AG08395 (cell line): ENCODE results near the gene DLX6.
"Not testable (repeated sequence)": the region's sequence is repeated elsewhere in the genome, so short reads cannot be mapped to it uniquely, and the experiment has no call there.

Experiments
- DNase-seq: peaks from one replicate; pipeline ENCODE4 v3.0.0; 2012; ENCODE audit warnings: mixed read lengths, low spot score

The DLX6 gene

DNA sequence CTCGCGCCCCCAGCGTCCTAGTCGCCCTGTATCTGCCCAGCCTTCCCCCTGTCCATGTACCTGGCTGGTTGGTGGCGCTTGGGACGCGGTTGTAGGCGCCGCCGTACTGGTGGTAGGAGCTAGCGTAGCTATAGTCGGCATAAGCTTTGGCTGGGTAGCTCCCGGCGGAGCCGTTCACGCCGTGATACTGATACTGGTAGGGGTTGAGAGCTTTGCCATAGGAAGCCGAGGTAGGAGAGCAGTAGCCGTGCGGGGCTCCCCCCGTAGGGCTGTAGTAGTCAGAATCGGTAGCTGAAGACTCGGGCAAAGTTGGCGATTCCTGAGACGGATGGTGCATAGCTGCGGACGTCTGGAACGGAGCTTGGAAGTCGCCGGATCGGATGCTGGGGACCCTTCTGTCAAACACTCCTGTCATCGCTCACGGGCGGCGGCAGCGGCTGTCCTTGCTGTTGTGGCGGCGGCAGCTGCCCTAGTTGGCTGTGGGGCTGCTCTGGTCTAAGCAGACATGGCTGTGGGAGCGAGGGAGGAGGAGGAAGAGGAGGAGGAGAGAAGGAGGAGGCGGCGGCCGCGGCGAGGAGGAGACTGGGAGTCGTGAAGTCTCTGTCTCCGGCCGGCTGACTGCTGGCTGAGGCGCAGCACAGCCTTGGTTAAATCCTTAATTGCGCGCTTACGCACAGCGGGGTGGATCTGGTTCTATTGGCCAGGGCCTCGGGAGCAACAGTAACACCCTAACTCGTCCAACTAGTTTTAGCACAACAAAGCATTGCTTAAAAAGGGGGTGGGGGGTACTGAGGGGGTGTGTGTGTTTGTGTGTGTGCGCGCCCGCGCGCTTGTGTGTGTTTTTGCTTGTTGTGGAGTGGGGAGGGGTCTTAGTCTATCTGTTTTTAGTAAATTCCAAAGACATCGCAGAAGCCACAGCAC lies 19.1 kb downstream of the DLX6 start, which contains the start of gene DLX5:
Gene DLX5, minus strand, starts transcription at position 623 of the 921 bp plus-strand sequence. Its CDS starts 208 bp downstream, at position 415.
- DNase-seq, result peak; percentile 31

DNA sequence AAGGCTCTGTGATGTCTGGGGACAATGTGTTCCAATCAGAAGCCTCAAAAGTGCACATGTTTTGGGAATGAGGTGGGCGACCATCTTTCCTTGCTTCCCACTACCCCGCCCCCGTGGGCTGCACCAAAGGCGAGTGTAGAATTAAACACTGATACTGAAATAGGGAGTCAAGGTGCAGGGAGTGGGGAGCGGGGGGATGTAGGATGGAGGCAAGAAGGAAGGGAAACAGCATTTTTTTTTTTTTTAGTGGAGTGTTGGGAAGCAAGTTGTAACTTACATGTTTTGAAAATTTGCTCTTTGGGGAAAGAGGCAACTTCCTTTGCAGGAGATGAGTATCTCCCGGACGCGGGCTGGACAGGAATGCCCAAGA lies 19.8 kb downstream of the DLX6 start:
- no peak for DNase-seq

DNA sequence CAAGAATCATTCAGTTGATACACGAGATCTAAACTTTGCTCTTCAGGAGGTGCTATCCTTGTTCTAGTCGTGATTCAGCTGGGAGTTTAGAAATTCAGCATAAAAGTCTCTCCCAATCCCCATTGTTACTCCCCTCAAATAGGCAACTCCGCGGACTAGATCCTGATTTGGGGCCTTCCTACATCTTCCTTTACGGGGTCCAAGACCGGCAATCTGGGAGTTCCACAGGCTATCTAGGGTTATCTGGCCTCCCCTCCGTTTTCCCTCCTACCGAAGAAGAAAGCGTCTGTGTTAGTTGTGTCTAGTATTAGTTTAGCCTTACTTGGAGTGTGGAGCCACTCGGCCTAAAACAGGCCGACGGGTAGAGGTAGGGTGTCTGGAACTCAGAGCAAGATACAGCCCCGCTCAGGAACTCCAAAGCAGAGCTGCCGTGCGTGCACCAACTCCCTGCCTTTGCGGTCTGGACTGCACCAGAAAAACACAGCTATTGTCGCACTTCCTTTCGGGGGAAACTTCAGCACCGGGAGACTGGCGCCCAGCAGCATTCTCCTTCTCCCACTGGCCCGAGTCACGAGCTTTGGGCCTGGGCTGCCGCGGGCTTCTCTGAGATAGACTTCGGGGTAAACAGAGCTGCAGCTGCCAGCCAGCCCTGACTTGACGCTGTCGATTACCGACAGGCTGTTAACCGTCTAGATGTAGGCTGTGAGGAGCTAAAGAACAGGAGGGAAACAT lies 20.8 kb downstream of the DLX6 start:
- peak; percentile 33 for DNase-seq

DNA sequence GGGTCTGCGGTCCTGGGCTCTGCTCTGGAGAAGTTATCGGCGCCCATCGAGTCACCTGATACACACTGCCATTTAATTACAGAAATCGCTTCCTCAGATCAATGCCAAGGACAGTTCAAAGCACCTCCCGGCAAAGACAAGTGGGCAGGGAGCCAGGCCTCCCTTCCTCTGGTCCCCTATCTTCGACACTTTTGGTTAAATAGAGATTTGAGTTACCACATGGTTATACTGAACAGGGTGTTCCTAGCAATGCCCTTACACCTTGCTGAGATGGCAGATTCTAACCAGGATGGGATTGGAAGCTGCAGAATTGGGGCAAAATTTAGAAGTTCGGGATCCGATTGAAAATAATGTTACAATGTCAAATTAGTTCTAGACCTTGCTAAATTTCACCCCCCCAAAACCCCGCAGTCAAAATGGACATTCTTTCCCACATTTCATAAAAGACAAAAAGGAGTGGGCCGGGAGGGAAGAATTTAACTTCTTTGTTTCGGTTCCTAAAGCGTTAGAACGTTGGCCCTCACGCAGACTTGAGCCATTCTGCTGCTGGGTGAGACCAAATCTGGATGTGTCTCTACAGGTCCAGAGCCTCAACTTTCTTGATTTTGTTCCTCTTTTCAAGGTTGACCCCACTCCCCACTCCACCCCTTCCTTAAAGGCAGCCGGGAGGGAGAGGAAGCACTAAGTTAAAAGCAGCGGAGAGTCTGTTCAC lies 21.5 kb downstream of the DLX6 start:
- no peak for DNase-seq

DNA sequence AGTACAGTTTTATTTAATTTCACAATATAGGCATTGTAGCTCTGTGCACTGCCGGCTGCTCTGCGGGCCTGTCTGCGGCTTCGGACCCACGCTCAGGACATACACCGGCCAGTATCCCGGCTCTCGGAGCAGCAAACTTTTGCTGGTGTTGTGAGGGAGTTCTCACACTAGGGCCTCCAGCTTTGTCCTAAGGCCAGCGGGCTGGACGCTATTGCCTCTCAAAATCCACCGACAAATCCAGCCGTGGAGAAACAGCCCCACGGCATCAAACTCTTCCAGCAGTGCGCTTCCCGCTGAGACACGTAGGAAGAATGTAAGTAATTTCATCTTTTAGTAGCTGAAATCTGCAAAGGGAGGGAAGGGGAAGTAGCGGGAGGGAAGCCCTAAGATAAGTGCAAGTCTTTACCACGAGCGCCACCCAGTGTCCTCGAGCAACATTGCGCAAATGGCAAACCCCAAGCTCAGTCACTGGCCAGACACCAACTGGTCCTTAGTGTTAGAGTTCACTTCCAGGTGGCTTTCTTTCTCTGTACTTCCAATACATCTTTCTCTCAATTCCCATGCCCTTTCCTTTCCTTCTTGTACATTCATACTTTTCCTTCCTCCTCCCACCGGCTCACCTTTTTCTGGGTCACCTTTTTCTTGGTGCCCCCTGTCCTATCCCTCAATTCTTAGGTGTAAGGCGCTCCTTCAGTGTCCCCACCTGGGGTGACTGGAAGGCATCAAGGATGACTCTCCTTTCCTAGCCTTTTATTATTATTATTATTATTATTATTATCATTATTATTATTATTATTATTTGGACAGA lies 22.3 kb downstream of the DLX6 start:
- peak; percentile 88 for DNase-seq

DNA sequence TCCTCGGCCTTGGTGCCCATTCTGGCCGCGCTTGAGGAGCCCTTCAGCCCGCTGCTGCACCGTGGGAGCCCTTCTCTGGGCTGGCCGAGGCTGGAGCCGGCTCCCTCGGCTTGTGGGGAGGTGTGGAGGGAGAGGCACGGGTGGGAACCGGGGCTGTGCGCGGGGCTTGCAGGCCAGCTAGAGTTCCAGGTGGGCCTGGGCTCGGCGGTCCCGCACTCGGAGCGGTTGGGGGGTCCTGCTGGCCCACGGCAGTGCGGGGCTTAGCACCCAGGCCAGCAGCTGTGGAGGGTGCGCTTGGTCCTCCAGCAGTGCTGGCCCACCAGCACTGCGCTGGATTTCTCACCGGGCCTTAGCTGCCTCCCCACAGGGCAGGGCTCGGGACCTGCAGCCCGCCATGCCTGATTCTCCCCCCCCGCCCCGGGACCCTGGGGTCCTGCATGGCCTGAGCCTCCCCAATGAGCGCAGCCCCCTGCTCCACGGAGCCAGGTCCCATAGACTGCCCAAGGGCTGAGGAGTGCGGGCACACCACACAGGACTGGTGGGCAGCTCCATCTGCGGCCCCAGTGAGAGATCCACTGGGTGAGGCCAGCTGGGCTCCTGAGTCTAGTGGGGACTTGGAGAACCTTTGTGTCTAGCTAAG lies 29.0 kb downstream of the DLX6 start:
- not testable (repeated sequence) for DNase-seq

DNA sequence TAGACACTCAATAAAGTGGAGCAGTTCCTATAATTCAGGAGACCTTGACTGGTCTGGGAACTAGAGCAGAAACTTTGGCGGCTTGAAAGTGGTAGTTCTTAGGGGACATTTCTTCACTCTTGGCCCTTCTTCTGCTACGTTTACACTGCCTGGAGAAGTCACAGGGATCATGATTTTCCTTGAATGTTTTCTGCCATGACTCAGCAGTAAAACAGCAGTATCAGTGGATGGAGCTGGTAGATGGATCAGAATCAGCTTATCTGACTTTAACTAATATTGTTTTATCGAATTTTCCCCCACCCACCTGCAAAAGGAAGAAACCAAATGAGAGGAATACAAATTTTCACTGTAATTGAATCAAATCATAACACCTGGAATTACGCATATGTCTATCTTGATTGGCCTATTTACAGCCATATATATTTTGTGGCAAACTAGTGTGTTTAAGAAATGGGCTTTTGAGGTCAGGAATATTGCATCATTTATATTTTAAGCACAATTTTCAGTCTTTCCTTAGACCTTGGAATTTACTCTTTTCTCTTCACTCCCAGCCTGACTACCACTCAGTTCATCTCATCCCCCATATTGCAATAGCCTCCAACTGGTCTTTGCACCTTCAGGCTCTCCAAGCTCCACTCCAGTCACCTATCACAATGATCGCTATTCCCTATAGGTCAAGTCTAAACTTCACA lies 34.2 kb downstream of the DLX6 start:
- no peak for DNase-seq

DNA sequence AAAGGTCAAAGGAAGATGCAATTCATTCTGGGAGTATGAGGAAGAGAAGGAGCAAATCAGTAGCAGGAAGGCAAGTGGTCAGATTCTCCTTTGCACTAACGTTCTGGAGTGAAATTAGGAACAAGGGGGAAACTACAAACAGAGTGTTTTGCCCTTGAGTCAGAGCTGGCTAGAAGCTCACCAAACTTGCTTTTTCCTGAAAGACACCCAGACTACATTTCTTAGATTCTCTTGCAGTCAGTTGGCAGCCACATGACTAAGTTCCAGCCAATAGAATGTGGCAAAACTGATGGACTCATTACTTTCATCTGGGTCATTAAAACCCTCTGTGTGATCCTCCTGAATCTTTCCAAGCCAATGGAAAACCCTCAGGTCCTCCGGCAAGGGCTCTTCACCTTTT lies 37.9 kb downstream of the DLX6 start:
- DNase-seq, result peak; percentile 48
